Activated T-helper 1 cell treated with anti-CD3 and anti-CD28 coated beads, Interleukin-2, amount 50 U/mL, for 16 hours (primary cell): ENCODE data around the gene CTNNA1.
"Not testable (repeated sequence)": the region's sequence is repeated elsewhere in the genome, so short reads cannot be mapped to it uniquely, and the experiment has no call there.

Experiments used
- DNase-seq, 2 donors: peaks; one replicate each; pipeline ENCODE4 v3.0.0-alpha.2; 2020; ENCODE audit warnings: low read depth in 1 of 2, low spot score in 1 of 2

The CTNNA1 gene

DNA sequence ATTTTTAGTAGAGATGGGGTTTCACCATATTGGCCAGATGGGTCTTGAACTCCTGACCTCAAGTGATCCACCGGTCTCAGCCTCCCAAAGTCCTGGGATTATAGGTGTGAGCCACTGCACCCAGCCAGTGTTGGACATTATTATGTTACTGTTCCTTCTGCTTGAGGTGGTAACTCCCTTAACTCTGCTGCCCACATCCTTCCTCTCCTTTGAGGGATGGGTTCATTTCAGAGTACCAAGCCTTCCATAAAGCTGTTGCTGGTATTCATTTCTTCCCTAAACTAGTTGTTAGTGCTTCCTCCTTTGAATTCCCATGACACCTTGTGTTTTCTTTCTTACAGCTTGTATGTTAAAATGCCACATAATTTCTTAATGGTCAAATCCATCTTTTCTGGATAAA, 54.0 kb downstream of the CTNNA1 start:
- no peak for DNase-seq

GRCh38 chr5:138809391-138809790, 56.2 kb downstream of the CTNNA1 start:
- DNase-seq, result no peak

DNA sequence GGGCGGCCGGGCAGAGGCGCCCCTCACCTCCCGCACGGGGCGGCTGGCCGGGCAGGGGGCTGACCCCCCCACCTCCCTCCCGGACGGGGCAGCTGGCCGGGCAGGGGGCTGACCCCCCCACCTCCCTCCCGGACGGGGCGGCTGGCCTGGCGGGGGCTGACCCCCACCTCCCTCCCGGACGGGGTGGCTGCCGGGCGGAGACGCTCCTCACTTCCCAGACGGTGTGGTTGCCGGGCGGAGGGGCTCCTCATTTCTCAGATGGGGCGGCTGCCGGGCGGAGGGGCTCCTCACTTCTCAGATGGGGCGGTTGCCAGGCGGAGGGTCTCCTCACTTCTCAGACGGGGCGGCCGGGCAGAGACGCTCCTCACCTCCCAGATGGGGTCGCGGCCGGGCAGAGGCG, 57.6 kb downstream of the CTNNA1 start:
- DNase-seq, result not testable (repeated sequence)

DNA sequence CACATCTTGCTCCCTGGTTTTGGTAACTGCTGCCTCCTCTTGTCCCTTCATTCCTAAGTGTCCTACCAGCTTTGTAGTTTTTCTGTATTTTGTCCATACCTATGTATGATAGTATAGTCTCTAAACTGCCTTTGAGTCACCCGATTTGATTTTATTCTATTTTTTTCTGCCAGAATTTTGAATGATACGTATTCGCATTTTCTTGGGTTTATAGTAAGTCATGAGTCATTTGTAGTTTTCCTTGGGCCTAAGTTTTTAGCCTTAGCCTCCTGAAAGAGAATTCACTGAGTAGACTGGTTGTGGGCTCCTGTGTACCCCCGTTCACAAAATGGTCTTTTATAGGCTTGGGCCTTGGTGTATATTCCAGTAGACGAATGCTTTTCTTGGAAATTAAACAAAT, 62.3 kb downstream of the CTNNA1 start:
- no peak for DNase-seq

GRCh38 chr5:138817241-138817640, 64.0 kb downstream of the CTNNA1 start:
- DNase-seq, result no peak

DNA sequence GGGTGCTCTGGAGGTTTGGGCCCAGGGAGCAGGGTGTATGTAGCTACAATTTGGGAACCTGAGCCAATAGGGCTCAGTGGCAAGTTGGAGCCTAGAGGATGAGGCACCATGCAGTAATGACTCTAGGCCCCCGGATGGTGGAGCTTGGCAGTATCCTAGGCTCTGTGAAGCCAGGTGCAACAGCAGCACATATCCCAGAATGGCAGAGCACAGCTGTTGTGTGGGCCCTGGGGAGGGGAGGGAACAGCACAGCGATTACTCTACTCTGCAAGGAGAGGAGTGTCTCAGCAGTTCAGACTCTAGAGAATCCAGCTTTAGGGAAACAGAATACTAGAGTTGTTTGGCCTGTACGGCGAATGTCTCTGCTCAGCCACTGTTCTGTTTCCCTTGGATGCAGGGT, 65.9 kb downstream of the CTNNA1 start:
- no peak for DNase-seq

- DNase-seq, result no peak
These were observed 67.5 kb downstream of the CTNNA1 start for GRCh38 chr5:138820695-138821094.

- DNase-seq, result no peak
These were observed 71.3 kb downstream of the CTNNA1 start for GRCh38 chr5:138824516-138824915.

DNA sequence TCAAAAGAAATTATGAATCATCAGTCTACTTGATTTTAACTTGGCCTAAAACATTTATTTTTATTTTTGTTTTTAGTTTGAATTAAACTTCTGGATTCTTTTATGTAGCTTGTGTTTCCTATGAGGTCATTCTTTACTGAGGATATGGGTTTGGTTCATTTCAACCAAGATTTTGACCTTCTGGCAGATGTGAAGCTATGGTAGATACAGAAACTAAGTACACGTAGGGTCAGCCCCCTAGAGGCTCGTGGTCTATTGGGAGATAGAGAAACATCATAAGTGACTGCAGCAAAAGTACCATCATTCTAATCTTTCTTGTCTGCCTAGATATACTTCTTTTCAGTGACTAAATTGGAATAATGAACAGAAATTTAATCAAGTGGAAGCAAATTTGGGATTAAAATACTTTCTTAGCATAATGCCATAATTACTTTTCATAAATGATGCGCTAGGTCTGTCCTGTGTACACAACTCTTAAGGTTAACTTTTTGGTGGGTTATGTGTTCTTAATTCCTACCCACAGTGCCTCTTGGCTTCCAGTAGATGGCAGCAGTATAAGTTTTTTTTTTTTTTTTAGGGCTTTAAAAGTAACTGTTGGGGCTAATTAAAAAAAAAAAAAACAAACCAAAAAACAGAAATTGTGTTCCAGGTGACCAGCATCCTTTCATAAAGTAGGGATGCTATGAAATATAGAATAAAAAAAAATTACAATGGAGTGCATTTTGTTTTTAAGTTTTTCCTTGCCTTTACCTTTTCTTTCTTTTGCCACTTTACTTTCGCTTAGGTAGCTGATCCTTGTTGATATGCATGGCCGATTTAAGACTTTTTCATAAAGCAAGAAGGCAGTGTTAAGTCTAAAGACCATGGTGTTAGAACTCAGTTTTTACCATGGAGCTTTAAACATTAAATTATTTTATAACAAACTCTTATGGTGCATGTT, 72.0 kb downstream of the CTNNA1 start:
- DNase-seq, result no peak

DNA sequence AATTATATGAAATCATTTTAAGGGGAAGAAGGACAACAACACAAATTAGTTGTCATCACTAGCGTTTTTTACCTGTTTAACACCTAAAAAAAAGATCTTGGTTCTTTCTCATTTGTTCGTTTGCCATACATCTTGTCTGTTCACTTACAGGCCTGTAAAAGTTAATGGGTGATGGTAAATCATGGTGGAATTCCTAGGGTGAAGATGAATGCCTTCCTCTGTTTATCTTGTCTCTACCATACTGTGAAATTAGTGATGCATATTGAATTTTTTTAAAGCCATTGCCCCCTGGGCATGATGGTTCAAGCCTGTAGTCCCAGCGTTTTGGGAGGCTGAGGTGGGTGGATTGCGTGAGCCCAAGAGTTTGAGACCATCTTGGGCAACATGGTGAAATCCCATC, 75.3 kb downstream of the CTNNA1 start:
- DNase-seq, result no peak

GRCh38 chr5:138829341-138829740, 76.1 kb downstream of the CTNNA1 start:
- no peak for DNase-seq

DNA sequence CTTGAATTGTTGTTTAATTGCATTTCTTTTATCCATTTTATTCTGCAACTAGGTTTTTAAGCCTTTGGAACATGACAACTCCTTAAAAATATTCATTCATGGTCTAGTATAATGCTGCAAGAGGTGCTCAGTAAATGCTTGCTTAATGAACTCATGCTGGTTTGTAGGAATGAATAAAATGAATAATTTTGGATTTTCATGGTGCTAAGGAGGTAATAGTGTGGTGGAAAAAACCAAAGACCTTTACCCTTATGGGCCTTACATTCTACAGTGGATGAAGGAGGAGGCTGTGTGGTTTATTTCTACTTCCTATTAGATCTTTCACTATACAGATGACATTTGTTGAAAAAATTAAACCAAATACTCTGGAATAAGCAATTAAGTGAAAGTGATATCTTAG, 78.5 kb downstream of the CTNNA1 start:
- no peak for DNase-seq

DNA sequence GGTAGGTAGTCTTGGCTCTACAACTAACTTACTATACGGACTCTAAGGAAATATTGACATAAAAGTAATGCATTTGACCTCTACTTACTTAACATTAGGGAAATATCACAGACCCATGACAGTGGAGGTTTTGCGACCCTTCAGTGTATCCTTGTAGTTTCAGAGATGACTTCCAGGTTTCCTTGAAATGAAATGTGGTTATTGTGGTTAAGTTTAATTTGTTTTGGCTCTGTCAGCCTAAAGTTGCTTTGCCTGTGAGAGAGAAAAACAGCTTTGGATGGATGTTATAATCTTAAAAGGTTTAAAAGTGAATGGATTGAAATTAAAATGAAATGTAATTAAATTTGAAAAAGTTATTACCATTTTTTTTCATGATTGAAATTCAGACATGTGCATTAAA, 79.0 kb downstream of the CTNNA1 start:
- DNase-seq, result no peak

DNA sequence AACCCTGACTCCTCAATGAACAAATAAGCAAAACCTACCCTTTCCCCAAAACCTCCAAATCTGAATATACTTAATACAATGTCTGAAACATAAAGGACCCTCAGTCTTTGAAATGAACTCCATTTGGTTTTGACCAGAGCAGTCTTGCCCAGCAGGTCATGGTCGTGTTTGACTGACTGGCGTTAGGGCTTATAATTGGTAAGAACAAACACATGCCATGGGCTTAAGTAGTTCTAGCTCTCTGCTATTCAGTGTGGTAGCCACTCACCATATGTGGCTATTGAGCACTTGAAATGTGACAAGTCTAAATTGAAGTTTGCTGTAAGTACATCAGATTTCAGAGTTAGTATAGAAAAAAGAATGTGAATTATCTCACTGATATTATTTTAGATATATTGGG, 79.9 kb downstream of the CTNNA1 start:
- DNase-seq, result no peak

DNA sequence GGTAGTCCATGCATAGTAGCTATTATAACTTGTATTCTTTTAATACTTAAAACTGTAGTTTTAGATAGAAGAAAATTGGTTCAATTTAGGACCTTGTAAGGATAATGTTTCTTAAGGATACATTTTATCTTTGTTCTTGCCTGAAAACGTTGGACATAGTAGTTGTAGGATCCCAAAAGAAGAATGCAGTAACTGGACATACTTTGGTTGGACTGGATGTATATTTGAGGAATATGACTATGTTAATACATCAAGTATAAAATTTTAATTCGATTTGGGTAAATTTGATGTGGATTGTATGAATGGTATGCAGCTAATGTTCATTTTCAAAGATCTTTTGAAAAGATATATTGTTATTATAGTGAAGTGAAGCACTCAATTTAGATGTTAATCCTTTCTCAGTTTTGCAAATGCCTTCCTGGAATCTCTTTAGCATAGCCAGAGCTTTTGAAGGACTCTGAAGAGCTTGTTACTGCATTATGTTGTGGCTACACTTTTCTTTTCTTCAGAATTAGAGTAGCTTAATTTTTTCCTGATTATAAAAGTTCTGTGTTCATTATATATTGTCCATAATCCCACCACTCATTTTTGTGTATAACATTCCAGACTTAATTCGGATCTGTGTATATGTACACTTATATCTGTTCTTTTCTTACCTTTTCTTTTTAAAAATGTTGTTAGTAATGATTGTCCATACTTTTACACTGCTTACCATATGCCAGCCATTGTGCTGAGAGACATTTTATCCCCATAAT, 80.7 kb downstream of the CTNNA1 start:
- DNase-seq, result no peak

- DNase-seq, result not testable (repeated sequence)
These were observed 81.6 kb downstream of the CTNNA1 start for GRCh38 chr5:138834853-138835252.

- DNase-seq, result no peak
These were observed 83.9 kb downstream of the CTNNA1 start for GRCh38 chr5:138837160-138837559.

DNA sequence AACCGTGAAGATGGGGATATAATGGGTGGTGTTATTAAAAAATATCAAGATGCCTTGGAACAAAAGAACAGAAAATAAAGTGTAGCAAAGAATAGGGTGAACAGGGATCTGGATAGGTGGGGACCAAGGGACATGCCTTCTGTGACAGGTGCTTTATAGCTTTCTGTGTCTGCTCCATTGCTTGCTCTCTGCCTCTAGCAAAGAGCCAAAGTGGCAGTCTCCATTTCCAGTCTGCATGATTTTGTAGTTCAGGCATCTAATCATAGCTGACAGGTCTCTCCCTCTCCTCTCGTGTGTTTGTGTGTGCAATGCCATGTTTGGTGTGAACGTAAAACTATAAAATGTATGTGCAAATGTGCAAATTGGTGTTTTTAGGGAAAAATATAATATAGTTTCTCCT, 86.9 kb downstream of the CTNNA1 start:
- DNase-seq, result no peak

DNA sequence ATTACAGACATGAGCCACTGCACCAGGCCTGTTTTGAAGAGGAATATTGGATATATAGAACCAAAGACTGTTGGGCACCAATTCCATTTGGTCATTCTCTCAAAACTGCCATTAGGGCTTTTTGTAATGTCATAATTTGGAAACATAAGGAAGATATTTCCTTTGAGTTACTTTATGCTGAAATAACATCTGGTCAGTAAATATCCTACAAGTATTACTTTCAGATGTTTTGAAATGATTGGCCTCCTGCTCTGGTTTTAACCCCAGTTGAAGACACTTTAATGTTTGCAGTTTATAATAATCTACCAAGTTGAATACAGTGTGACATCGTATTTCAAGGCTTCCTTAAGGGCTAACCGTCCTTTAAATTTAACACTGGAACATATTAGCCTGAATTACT, 88.3 kb downstream of the CTNNA1 start:
- DNase-seq, result no peak

- no peak for DNase-seq
These were observed 90.3 kb downstream of the CTNNA1 start for GRCh38 chr5:138843316-138844124.

GRCh38 chr5:138844125-138844461, 90.9 kb downstream of the CTNNA1 start:
- DNase-seq, result no peak
